ENCODE data around the gene APOBEC3B.
"Not testable (repeated sequence)": the region's sequence is repeated elsewhere in the genome, so short reads cannot be mapped to it uniquely, and the experiment has no call there.

The APOBEC3B gene

GRCh38 chr22:39028281-39028680, 46.1 kb downstream of the APOBEC3B start:
- no peak for TF ChIP-seq CTCF (IDR thresholded peaks at IDR 0.05; ENCODE audit: low read length, missing control alignments)
- no peak overlapping the region for H3K4me3 ChIP-seq (replicated peaks; ENCODE audit: low read depth, low read length)
- DNase-seq (ENCODE audit: low read depth) = no peak

GRCh38 chr22:39029227-39029626, 47.1 kb downstream of the APOBEC3B start:
- TF ChIP-seq CTCF (IDR thresholded peaks at IDR 0.05; ENCODE audit: low read length, missing control alignments) = no peak
- no peak overlapping the region for H3K4me3 ChIP-seq (replicated peaks; ENCODE audit: low read depth, low read length)
- DNase-seq (ENCODE audit: low read depth) = no peak

GRCh38 chr22:39030705-39031104, 48.6 kb downstream of the APOBEC3B start:
- no peak overlapping the region for H3K4me3 ChIP-seq (replicated peaks; ENCODE audit: low read depth, low read length)
- DNase-seq (ENCODE audit: low read depth) = no peak
- no peak for TF ChIP-seq CTCF (IDR thresholded peaks at IDR 0.05; ENCODE audit: low read length, missing control alignments)

GRCh38 chr22:39031434-39032295, 49.5 kb downstream of the APOBEC3B start:
- not testable (repeated sequence) for H3K4me3 ChIP-seq (replicated peaks; ENCODE audit: low read depth, low read length); DNase-seq (ENCODE audit: low read depth)

GRCh38 chr22:39037071-39037470, 54.9 kb downstream of the APOBEC3B start:
- not testable (repeated sequence) for H3K4me3 ChIP-seq (replicated peaks; ENCODE audit: low read depth, low read length); DNase-seq (ENCODE audit: low read depth)

GRCh38 chr22:39039306-39040126, 57.4 kb downstream of the APOBEC3B start:
- no peak for DNase-seq (ENCODE audit: low read depth)
- H3K4me3 ChIP-seq (replicated peaks; ENCODE audit: low read depth, low read length) = no peak overlapping the region
- no peak for TF ChIP-seq CTCF (IDR thresholded peaks at IDR 0.05; ENCODE audit: low read length, missing control alignments)

GRCh38 chr22:39040155-39040537, 58.0 kb downstream of the APOBEC3B start:
- DNase-seq (ENCODE audit: low read depth); H3K4me3 ChIP-seq (replicated peaks; ENCODE audit: low read depth, low read length): not testable (repeated sequence)

GRCh38 chr22:39040538-39041296, 58.6 kb downstream of the APOBEC3B start, which contains the start of gene APOBEC3F:
Gene APOBEC3F (plus strand): TSS chr22:39040864. CDS start chr22:39040961, 97 bp downstream.
- DNase-seq (ENCODE audit: low read depth) = peak; percentile 67
- H3K4me3 ChIP-seq (replicated peaks; ENCODE audit: low read depth, low read length) = peak within 1 kb of the TSS; percentile 73

Data from fibroblast of pulmonary artery (primary cell).